ENCODE data around the gene RXYLT1.
"Not testable (repeated sequence)": the region's sequence is repeated elsewhere in the genome, so short reads cannot be mapped to it uniquely, and the experiment has no call there.

RXYLT1 gene

DNA sequence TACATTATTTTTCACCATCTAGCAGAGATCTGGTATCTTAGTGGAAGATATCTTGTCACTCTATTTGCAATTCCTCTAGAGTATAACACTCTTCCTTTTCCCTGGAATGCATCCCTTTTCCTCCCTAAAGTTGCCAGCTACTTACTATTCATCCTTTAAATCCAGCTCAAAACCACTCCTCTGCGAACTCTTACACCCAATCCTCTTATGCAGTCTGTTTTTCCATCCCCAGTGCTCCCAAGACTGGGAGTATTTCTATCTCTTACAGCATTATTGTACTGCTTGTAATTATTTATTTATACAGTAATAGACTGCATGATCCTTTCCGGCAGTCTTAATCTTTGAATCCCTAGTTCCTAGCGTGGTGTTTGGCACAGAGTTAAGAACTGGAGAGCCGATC, 61.9 kb downstream of the RXYLT1 start:
- Histone ChIP-seq H3K36me3 (ENCODE audit: control insufficient read depth, insufficient read depth, low read length) (no peaks in the 10 kb centered on the region), H3K4me1 (ENCODE audit: control insufficient read depth, insufficient read depth, low read length) (peaks cover 11% of the 10 kb centered on the region), H3K9me3 (ENCODE audit: control insufficient read depth, low read length) (no peaks in the 10 kb centered on the region), H3K27ac (ENCODE audit: insufficient read depth, low read depth, low read length, poor library complexity, severe bottlenecking) (no peak overlapping the region), H3K4me3 (ENCODE audit: insufficient read depth, low read depth, low read length) (no peak overlapping the region), H3K27me3 (ENCODE audit: control insufficient read depth, insufficient read depth, low read length, poor library complexity, severe bottlenecking) (peaks cover 11% of the 10 kb centered on the region)
- 93 to 100% methylated on average over 4 of the region's 4 CpGs for WGBS, 2 experiments

DNA sequence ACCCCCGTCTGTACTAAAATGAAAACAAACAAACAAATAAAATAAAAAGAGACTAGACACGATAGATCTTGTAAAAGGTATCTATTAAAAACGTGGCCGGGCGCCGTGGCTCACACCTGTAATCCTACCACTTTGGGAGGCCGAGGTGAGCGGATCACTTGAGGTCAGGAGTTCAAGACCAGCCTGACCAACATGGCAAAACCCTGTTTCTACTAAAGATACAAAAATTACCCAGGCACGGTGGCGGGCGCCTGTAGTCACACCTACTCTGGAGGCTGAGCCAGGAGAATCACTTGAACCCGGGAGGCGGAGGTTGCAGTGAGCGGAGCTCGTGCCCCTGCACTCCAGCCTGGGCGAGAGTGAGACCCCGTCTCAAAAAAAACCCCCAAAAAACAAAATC, 63.0 kb downstream of the RXYLT1 start:
- H3K4me1 ChIP-seq (ENCODE audit: control insufficient read depth, insufficient read depth, low read length), result peaks cover 11% of the 10 kb centered on the region
- 91 to 93% methylated on average over 16 to 17 of the region's 17 CpGs for whole genome bisulfite sequencing, 2 experiments
- H3K4me3 ChIP-seq (ENCODE audit: insufficient read depth, low read depth, low read length); H3K27ac ChIP-seq (ENCODE audit: insufficient read depth, low read depth, low read length, poor library complexity, severe bottlenecking); H3K9me3 ChIP-seq (ENCODE audit: control insufficient read depth, low read length); H3K36me3 ChIP-seq (ENCODE audit: control insufficient read depth, insufficient read depth, low read length): not testable (repeated sequence)
- peaks cover 11% of the 10 kb centered on the region for H3K27me3 ChIP-seq (ENCODE audit: control insufficient read depth, insufficient read depth, low read length, poor library complexity, severe bottlenecking)

DNA sequence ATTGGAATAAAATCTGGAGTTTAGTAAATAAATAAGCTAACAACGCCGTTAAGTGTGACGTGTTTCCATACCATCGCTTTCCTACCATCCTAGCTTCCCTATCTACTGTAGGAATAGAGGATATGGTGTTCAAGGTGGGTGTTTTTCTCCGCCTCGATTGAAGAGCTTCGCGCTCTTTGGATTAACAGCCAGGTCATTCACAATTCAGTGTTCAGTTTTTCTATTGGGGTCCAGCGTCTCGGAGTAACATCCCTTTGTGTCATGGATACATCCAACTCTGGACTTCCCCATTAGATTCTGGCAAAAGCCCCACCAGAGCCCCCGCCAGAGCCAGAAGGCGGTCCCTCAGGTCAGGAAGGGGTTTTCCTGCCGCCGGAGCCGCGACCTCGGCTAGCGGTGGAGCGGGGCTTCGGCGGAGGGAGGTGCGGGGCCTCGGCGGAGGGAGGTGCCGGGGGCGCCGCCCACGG, 63.6 kb downstream of the RXYLT1 start:
- Histone ChIP-seq H3K4me3 (ENCODE audit: insufficient read depth, low read depth, low read length) (peak overlapping the region; percentile 44), H3K9me3 (ENCODE audit: control insufficient read depth, low read length) (no peaks in the 10 kb centered on the region), H3K27me3 (ENCODE audit: control insufficient read depth, insufficient read depth, low read length, poor library complexity, severe bottlenecking) (peaks cover 11% of the 10 kb centered on the region), H3K36me3 (ENCODE audit: control insufficient read depth, insufficient read depth, low read length) (no peaks in the 10 kb centered on the region), H3K4me1 (ENCODE audit: control insufficient read depth, insufficient read depth, low read length) (peaks cover 11% of the 10 kb centered on the region), H3K27ac (ENCODE audit: insufficient read depth, low read depth, low read length, poor library complexity, severe bottlenecking) (no peak overlapping the region)
- 11 to 24% methylated on average over 24 to 28 of the region's 28 CpGs for WGBS, 2 experiments

DNA sequence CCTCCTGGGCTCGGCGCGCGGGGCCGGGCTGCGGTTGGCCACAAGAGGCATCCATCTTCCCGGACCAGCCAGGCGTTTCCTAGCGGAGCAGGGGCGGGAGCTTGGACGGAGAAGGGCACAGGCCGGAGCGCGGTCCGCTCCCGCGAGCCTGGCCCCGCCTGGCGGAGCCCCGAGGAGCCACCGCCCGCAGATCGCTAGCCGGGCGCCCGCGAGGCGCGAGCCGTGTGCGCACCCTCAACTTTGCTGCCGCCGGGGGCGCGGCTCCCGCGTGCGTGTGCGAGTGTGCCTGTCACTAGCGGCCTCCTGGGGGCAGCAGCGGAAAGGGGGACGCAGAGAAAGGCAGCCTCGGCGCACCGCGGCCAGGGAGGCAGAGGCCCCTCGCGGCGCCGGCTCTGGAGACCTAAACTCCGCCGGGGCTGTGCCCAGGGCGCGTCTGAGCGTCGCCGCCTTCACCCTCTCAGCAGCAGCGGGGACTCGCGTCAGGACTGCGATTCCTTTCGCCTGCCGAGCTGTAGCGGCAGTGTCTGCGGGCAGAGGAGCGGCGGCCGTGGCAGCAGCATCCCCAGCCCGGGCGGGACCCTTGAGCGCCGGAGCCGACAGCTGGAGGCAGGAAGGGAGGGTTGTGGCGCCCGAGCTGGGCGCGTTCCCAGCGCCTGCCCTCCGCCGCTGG, 64.1 kb downstream of the RXYLT1 start:
- H3K36me3 ChIP-seq (ENCODE audit: control insufficient read depth, insufficient read depth, low read length), result no peaks in the 10 kb centered on the region
- peaks cover 11% of the 10 kb centered on the region for H3K4me1 ChIP-seq (ENCODE audit: control insufficient read depth, insufficient read depth, low read length)
- peaks cover 11% of the 10 kb centered on the region for H3K27me3 ChIP-seq (ENCODE audit: control insufficient read depth, insufficient read depth, low read length, poor library complexity, severe bottlenecking)
- 0% methylated on average over 80 of the region's 80 CpGs for WGBS, 2 experiments
- peak overlapping the region; percentile 44 for H3K4me3 ChIP-seq (ENCODE audit: insufficient read depth, low read depth, low read length)
- no peaks in the 10 kb centered on the region for H3K9me3 ChIP-seq (ENCODE audit: control insufficient read depth, low read length)
- peak overlapping the region; percentile 1 for H3K27ac ChIP-seq (ENCODE audit: insufficient read depth, low read depth, low read length, poor library complexity, severe bottlenecking)

DNA sequence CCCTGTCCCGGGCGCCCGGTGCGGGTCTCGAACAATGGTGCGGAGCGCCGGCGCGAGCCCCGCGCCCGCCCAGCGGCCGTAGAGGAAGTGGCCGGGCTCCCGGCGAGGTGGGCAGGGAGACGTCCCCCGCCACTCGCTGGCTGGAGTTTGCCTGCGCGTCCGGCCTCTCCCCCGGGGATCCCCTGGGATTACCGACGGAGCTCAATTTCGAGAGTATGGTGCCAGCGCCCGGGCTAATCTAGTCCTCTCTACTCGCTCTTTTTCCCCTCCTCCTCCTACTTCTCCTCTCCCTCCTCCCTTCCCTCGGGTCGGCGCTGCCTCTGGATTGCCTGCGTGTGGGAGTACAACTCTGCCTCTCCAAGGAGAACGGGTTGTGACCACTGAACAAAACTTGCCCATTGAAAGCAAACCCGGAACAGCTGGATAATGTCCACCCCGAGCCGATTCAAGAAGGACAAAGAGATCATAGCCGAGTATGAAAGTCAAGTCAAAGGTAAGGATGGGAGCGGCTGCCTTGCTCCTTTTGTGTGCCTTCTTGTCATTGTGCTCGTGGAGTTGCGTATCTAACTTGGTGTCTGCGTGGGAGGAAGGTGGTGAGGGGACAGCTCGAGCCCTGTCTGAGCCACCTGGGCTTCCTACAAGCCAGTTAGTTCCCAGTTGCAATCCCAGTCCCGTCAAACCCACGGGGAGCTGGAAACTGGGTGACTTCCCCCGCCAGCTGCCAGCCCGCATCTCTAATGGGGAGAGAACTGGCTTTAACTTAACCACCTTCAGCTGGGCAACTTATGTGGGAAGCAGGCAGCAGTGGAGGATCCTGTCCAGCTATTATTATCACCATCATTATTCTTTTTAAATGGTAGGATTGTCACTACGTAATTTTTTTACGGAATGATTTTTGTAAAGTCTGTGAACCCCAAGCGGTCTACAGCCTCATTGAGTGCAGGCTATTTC, 65.0 kb downstream of the RXYLT1 start, which contains the start of gene SRGAP1:
Gene SRGAP1 (plus strand): TSS at position 310 of the 951 bp plus-strand sequence. CDS start 117 bp downstream, at position 427.
- WGBS, 2 experiments, result 1 to 2% methylated on average over 52 of the region's 52 CpGs
- Histone ChIP-seq H3K4me1 (ENCODE audit: control insufficient read depth, insufficient read depth, low read length) (peaks cover 11% of the 10 kb centered on the region), H3K27ac (ENCODE audit: insufficient read depth, low read depth, low read length, poor library complexity, severe bottlenecking) (peak within 1 kb of the TSS; percentile 1), H3K4me3 (ENCODE audit: insufficient read depth, low read depth, low read length) (peak within 1 kb of the TSS; percentile 44), H3K27me3 (ENCODE audit: control insufficient read depth, insufficient read depth, low read length, poor library complexity, severe bottlenecking) (peaks cover 11% of the 10 kb centered on the region), H3K9me3 (ENCODE audit: control insufficient read depth, low read length) (no peaks in the 10 kb centered on the region), H3K36me3 (ENCODE audit: control insufficient read depth, insufficient read depth, low read length) (no peaks in the 10 kb centered on the region)

DNA sequence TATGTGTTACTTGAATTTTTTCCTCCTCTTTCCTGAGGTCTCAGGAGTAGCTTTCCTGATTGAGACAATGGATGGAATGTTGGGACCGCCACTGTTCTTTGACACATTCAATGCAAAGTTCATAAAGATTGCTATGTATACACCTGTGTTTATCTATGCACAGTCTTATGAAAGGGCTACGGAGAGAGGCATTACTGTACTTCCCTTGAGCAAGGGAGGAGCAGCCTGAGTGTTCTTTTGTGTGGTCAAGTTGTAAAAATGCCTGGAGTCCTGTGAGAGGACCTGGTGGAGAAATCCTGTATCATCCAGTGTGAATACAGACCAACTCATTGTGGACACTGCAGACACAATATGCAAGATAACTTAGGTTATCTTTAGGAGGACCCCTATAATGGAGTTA, 66.0 kb downstream of the RXYLT1 start:
- no peaks in the 10 kb centered on the region for H3K9me3 ChIP-seq (ENCODE audit: control insufficient read depth, low read length)
- WGBS, 2 experiments, result 46 to 48% methylated on average over 2 of the region's 2 CpGs

DNA sequence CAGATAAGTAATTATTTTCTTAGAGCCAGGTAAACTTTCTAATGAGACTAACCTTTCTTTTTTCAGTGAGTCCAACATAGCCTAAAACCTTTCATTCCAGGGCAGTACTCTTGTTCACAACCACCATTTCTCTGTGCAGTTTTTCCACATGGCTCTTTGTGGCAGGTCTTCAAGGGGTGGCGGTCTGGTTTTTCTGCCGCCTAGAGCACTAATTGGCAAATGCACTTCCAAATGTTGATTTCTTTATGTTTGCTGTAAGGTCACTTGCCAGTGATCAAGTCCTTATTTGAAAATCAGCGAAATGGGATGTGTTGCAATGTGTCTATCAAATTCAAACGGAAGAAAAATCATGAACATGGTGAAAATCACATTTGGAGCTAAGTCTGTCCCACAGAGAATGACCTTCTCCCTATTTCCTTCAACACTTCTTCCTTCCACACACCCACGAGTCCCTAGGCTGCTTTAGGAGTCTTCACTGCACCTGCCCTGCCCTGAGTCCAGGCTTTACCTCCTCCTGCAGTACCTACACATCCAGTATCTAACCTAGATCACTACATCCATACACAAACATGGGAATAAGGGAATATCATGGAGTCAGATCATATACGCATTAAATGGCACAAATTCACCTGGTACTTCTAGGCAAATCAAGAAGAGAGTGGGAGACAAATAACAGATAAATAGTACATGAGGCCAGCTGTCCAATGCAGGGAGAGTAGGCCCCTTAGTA, 66.7 kb downstream of the RXYLT1 start:
- peaks cover 11% of the 10 kb centered on the region for H3K27me3 ChIP-seq (ENCODE audit: control insufficient read depth, insufficient read depth, low read length, poor library complexity, severe bottlenecking)
- 80 to 82% methylated on average over 6 of the region's 6 CpGs for WGBS, 2 experiments
- no peak overlapping the region for H3K4me3 ChIP-seq (ENCODE audit: insufficient read depth, low read depth, low read length)
- H3K4me1 ChIP-seq (ENCODE audit: control insufficient read depth, insufficient read depth, low read length), result peaks cover 11% of the 10 kb centered on the region
- H3K27ac ChIP-seq (ENCODE audit: insufficient read depth, low read depth, low read length, poor library complexity, severe bottlenecking), result no peak overlapping the region
- no peaks in the 10 kb centered on the region for H3K9me3 ChIP-seq (ENCODE audit: control insufficient read depth, low read length)
- H3K36me3 ChIP-seq (ENCODE audit: control insufficient read depth, insufficient read depth, low read length), result no peaks in the 10 kb centered on the region

More for the DNA sequence above, 66.0 kb downstream of the RXYLT1 start:
- H3K36me3 ChIP-seq (ENCODE audit: control insufficient read depth, insufficient read depth, low read length), result no peaks in the 10 kb centered on the region
- peak overlapping the region; percentile 44 for H3K4me3 ChIP-seq (ENCODE audit: insufficient read depth, low read depth, low read length)
- H3K27me3 ChIP-seq (ENCODE audit: control insufficient read depth, insufficient read depth, low read length, poor library complexity, severe bottlenecking), result peaks cover 11% of the 10 kb centered on the region
- H3K27ac ChIP-seq (ENCODE audit: insufficient read depth, low read depth, low read length, poor library complexity, severe bottlenecking), result no peak overlapping the region
- H3K4me1 ChIP-seq (ENCODE audit: control insufficient read depth, insufficient read depth, low read length), result peaks cover 11% of the 10 kb centered on the region

DNA sequence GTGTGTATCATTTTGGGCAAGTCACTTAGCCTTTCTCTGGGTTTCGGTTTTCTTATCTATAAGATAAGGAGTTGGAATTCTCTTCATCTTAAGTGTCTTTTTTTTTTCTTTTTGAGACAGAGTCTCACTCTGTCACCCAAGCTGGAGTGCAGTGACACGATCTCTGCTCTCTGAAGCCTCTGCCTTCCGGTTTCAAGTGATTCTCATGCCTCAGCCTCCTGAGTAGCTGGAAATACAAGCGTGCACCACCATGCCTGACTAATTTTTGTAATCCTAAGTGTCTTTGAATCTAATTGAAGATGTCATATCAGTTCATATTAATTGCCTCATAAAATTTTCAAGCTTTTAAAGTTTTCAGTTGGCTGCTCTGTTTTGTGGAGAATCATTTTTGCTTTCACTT, 68.7 kb downstream of the RXYLT1 start:
- no peaks in the 10 kb centered on the region for H3K36me3 ChIP-seq (ENCODE audit: control insufficient read depth, insufficient read depth, low read length)
- no peak overlapping the region for H3K27ac ChIP-seq (ENCODE audit: insufficient read depth, low read depth, low read length, poor library complexity, severe bottlenecking)
- H3K4me3 ChIP-seq (ENCODE audit: insufficient read depth, low read depth, low read length), result no peak overlapping the region
- H3K4me1 ChIP-seq (ENCODE audit: control insufficient read depth, insufficient read depth, low read length), result peaks cover 11% of the 10 kb centered on the region
- WGBS, 2 experiments, result 90 to 91% methylated on average over 4 of the region's 4 CpGs
- H3K9me3 ChIP-seq (ENCODE audit: control insufficient read depth, low read length), result no peaks in the 10 kb centered on the region
- peaks cover 11% of the 10 kb centered on the region for H3K27me3 ChIP-seq (ENCODE audit: control insufficient read depth, insufficient read depth, low read length, poor library complexity, severe bottlenecking)

DNA sequence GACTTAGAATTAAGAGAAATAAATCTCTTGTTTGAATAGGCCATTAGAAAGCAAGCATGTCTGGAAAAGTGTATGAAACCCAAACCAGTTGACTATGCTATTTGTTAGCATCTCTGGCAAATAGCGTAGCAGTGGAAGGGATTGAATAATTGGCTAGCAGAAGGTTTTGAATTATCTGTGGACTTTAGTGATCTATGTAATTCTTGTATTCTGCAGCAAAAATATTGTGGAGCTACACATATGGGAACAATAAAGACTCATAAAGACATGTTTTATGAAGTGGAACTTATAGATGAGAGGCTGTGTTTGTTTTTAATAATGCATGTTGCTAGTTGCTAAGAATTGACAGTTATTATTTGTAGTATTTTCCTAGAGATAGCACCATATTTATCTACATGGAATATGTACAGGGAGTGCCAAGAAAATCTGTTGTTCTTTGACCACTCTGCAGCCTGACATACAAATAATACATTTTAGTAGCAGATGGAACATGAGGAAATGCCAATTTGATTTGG, 69.5 kb downstream of the RXYLT1 start:
- Histone ChIP-seq H3K27me3 (ENCODE audit: control insufficient read depth, insufficient read depth, low read length, poor library complexity, severe bottlenecking) (peaks cover 11% of the 10 kb centered on the region), H3K4me1 (ENCODE audit: control insufficient read depth, insufficient read depth, low read length) (peaks cover 11% of the 10 kb centered on the region), H3K27ac (ENCODE audit: insufficient read depth, low read depth, low read length, poor library complexity, severe bottlenecking) (no peak overlapping the region), H3K36me3 (ENCODE audit: control insufficient read depth, insufficient read depth, low read length) (no peaks in the 10 kb centered on the region), H3K4me3 (ENCODE audit: insufficient read depth, low read depth, low read length) (no peak overlapping the region), H3K9me3 (ENCODE audit: control insufficient read depth, low read length) (no peaks in the 10 kb centered on the region)
- 89 to 96% methylated on average over 1 of the region's 1 CpG for WGBS, 2 experiments

Measured in ectodermal cell (in vitro differentiated cells).